ENCODE results near the gene TEX10. TPM values are rescaled to one million over a fixed set of nuclear protein-coding genes. Genes with fewer than 3 reads are reported as not detected.

The TEX10 gene
- total RNA-seq, 4 donors from 2014 or later: 17.1 to 33.6 (median 22.9) TPM

- Histone ChIP-seq H3K4me3 (no peak overlapping the region), H3K9me3 (no peaks in the 10 kb centered on the region), H3K27ac (no peak overlapping the region), H3K4me1 (no peaks in the 10 kb centered on the region), H3K27me3 (no peaks in the 10 kb centered on the region), H3K36me3 (peaks cover 78% of the 10 kb centered on the region)
- DNase-seq (ENCODE audit: low spot score in 2 of 2): no peak
- 79% methylated on average over 6 of the region's 6 CpGs for WGBS
- no peak for TF ChIP-seq EP300 (IDR thresholded peaks at IDR 0.05)
- no peak for TF ChIP-seq POLR2A (IDR thresholded peaks at IDR 0.05)
- TF ChIP-seq CTCF (IDR thresholded peaks at IDR 0.05): no peak
- TF ChIP-seq POLR2AphosphoS5 (IDR thresholded peaks at IDR 0.05): no peak
Observed at GRCh38 chr9:100294806-100295205, 57.9 kb downstream of the TEX10 start.

- no peak for DNase-seq (ENCODE audit: low spot score in 2 of 2)
- Histone ChIP-seq H3K27me3 (no peaks in the 10 kb centered on the region), H3K4me3 (no peak overlapping the region), H3K9me3 (no peaks in the 10 kb centered on the region), H3K4me1 (no peaks in the 10 kb centered on the region), H3K36me3 (peaks cover 77% of the 10 kb centered on the region), H3K27ac (no peak overlapping the region)
- 82% methylated on average over 3 of the region's 3 CpGs for WGBS
- TF ChIP-seq CTCF (IDR thresholded peaks at IDR 0.05): no peak
- TF ChIP-seq POLR2AphosphoS5 (IDR thresholded peaks at IDR 0.05): no peak
- TF ChIP-seq POLR2A (IDR thresholded peaks at IDR 0.05): no peak
- TF ChIP-seq EP300 (IDR thresholded peaks at IDR 0.05): no peak
Observed at GRCh38 chr9:100294341-100294740, 58.4 kb downstream of the TEX10 start.

- TF ChIP-seq POLR2A (IDR thresholded peaks at IDR 0.05): no peak
- TF ChIP-seq POLR2AphosphoS5 (IDR thresholded peaks at IDR 0.05): no peak
- no peak for TF ChIP-seq EP300 (IDR thresholded peaks at IDR 0.05)
- Histone ChIP-seq H3K27ac (no peak overlapping the region), H3K27me3 (no peaks in the 10 kb centered on the region), H3K4me3 (no peak overlapping the region), H3K9me3 (peaks cover 7% of the 10 kb centered on the region), H3K4me1 (no peaks in the 10 kb centered on the region), H3K36me3 (peaks cover 70% of the 10 kb centered on the region)
- 97% methylated on average over 13 of the region's 13 CpGs for WGBS
- DNase-seq (ENCODE audit: low spot score in 2 of 2): no peak
Observed at GRCh38 chr9:100292414-100292813, 60.3 kb downstream of the TEX10 start.

- Histone ChIP-seq H3K4me1 (no peaks in the 10 kb centered on the region), H3K27me3 (no peaks in the 10 kb centered on the region), H3K36me3 (peaks cover 75% of the 10 kb centered on the region), H3K9me3 (peaks cover 7% of the 10 kb centered on the region), H3K4me3 (no peak overlapping the region), H3K27ac (no peak overlapping the region)
- TF ChIP-seq CTCF (IDR thresholded peaks at IDR 0.05) (no peak), EP300 (IDR thresholded peaks at IDR 0.05) (no peak), POLR2A (IDR thresholded peaks at IDR 0.05) (no peak), POLR2AphosphoS5 (IDR thresholded peaks at IDR 0.05) (no peak)
- WGBS: 98% methylated on average over 4 of the region's 4 CpGs
- DNase-seq (ENCODE audit: low spot score in 2 of 2): no peak
Observed at GRCh38 chr9:100290714-100291113, 62.0 kb downstream of the TEX10 start.

GRCh38 chr9:100287186-100287585 lies 65.6 kb downstream of the TEX10 start:
- no peak for DNase-seq (ENCODE audit: low spot score in 2 of 2)
- peaks cover 13% of the 10 kb centered on the region for H3K9me3 ChIP-seq
- TF ChIP-seq POLR2AphosphoS5 (IDR thresholded peaks at IDR 0.05) (no peak), CTCF (IDR thresholded peaks at IDR 0.05) (no peak), POLR2A (IDR thresholded peaks at IDR 0.05) (no peak), EP300 (IDR thresholded peaks at IDR 0.05) (no peak)
- no peaks in the 10 kb centered on the region for H3K27me3 ChIP-seq
- H3K4me1 ChIP-seq: no peaks in the 10 kb centered on the region
- no peak overlapping the region for H3K27ac ChIP-seq
- H3K4me3 ChIP-seq: no peak overlapping the region
- WGBS: 96% methylated on average over 5 of the region's 5 CpGs
- peaks cover 71% of the 10 kb centered on the region for H3K36me3 ChIP-seq

- H3K9me3 ChIP-seq: peaks cover 13% of the 10 kb centered on the region
- H3K4me3 ChIP-seq: no peak overlapping the region
- peaks cover 67% of the 10 kb centered on the region for H3K36me3 ChIP-seq
- WGBS: 94% methylated on average over 6 of the region's 6 CpGs
- TF ChIP-seq POLR2AphosphoS5 (IDR thresholded peaks at IDR 0.05): no peak
- no peaks in the 10 kb centered on the region for H3K4me1 ChIP-seq
- H3K27me3 ChIP-seq: no peaks in the 10 kb centered on the region
- DNase-seq (ENCODE audit: low spot score in 2 of 2): no peak
- no peak overlapping the region for H3K27ac ChIP-seq
Observed at GRCh38 chr9:100286257-100286656, 66.5 kb downstream of the TEX10 start.

All from suprapubic skin (tissue), 4 donors.